ENCODE measurements around the gene APRT.

GRCh38 chr16:88813269-88814143, 1.8 kb upstream of the APRT start:
- TF ChIP-seq NFE2L2 (IDR thresholded peaks at IDR 0.05; ENCODE audit: low read depth, low read length) (no peak), POLR2A (IDR thresholded peaks at IDR 0.05; ENCODE audit: low read depth, low read length) (no peak), CTCF (conservative IDR thresholded peaks at IDR 0.05; ENCODE audit: low read depth, low read length) (no peak), BHLHE40 (IDR thresholded peaks at IDR 0.05; ENCODE audit: low read depth, low read length) (no peak), RFX5 (IDR thresholded peaks at IDR 0.05; ENCODE audit: low read depth, low read length) (no peak), RCOR1 (IDR thresholded peaks at IDR 0.05; ENCODE audit: insufficient replicate concordance, low read length) (no peak), USF2 (IDR thresholded peaks at IDR 0.05; ENCODE audit: low read depth, low read length) (no peak), ELK1 (IDR thresholded peaks at IDR 0.05; ENCODE audit: borderline replicate concordance, low read depth, low read length) (no peak), CEBPB (IDR thresholded peaks at IDR 0.05; ENCODE audit: low read depth, low read length) (no peak), RAD21 (IDR thresholded peaks at IDR 0.05; ENCODE audit: low read length) (no peak), MAZ (IDR thresholded peaks at IDR 0.05; ENCODE audit: borderline replicate concordance, low read depth, low read length) (no peak), SMC3 (IDR thresholded peaks at IDR 0.05; ENCODE audit: low read depth, low read length) (no peak), FOS (IDR thresholded peaks at IDR 0.05; ENCODE audit: low read depth, low read length) (no peak), CHD1 (IDR thresholded peaks at IDR 0.05; ENCODE audit: low read depth, low read length) (no peak)

Data from IMR-90 (cell line).